Retinal pigment epithelial cell (primary cell): Measurements from ENCODE around the gene EFCAB11.

Experiments
- DNase-seq: peaks from one replicate; pipeline ENCODE4 v3.0.0-alpha.2; 2010; ENCODE audit warnings: low read depth
- H3K4me3 ChIP-seq: 2 replicates; pipeline ENCODE4 v1.5.1; 2011; ENCODE audit warnings: mild to moderate bottlenecking, low read length, control low read depth, moderate library complexity
- TF ChIP-seq, protein P1 (sequence below): conservative IDR thresholded peaks from 2 replicates; pipeline ENCODE4 v1.5.1; 2011; ENCODE audit warnings: low read depth, low read length, control low read depth, inconsistent platforms

Gene EFCAB11

DNA sequence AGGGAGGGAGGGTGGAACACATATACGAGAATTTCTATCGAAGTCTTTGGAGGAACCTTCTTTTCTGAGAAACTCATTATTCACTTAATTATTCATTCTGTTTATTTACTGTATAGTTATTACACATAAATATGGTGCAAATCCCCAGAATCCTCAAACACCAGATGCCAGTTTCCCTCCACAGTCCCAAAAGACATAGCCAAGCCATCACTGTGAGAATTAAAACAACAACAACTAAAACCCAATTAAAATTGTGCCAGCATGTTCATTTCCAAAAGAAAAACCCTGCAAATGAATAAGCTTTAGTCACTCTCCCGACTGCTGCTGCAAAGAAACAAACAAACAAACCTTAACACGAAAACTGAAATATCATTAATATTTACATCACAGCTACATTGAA is 173.5 kb downstream of the EFCAB11 start:
- DNase-seq: no peak
- TF ChIP-seq, protein P1, sequence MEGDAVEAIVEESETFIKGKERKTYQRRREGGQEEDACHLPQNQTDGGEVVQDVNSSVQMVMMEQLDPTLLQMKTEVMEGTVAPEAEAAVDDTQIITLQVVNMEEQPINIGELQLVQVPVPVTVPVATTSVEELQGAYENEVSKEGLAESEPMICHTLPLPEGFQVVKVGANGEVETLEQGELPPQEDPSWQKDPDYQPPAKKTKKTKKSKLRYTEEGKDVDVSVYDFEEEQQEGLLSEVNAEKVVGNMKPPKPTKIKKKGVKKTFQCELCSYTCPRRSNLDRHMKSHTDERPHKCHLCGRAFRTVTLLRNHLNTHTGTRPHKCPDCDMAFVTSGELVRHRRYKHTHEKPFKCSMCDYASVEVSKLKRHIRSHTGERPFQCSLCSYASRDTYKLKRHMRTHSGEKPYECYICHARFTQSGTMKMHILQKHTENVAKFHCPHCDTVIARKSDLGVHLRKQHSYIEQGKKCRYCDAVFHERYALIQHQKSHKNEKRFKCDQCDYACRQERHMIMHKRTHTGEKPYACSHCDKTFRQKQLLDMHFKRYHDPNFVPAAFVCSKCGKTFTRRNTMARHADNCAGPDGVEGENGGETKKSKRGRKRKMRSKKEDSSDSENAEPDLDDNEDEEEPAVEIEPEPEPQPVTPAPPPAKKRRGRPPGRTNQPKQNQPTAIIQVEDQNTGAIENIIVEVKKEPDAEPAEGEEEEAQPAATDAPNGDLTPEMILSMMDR: no peak
- no peak overlapping the region for H3K4me3 ChIP-seq

DNA sequence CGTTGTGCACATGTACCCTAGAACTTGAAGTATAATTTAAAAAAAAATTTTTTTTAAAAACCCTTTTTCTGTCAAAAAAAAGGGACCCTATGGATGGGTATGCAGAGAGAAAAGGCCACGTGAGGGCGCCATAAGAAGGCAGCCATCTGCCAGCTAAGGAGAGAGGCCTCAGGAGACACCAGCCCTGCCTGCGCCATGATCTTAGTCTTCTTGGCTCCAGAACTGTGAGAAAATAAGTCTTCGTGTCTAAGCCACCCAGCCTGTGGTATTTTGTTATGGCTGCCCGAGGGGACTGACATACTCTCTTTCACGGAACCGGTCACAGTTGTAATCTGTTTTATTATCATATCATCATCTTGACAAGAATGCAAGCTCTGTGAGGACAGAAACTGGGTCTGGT is 174.8 kb downstream of the EFCAB11 start:
- DNase-seq: no peak
- TF ChIP-seq, protein P1: no peak

DNA sequence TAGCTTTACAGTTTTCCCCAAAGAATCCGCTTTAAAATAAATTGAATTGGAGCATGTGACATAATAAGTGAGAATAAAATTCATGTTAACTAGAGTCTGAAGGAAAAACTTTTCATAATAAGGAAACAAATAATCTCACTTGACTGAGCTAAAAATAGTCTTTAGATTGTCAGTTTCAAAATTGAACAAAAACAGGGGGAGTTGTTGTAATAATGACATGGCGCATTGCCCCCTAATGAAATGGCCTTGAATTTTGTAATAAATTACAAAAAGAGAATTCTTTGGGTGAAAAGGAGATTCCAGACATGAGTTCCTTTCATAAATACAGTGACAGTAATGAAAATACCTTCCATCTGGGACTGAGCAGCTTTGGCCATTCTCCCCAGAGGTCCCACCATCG is 178.6 kb downstream of the EFCAB11 start:
- TF ChIP-seq, protein P1: no peak
- H3K4me3 ChIP-seq: no peak overlapping the region
- DNase-seq: no peak

More for the DNA sequence above, 174.8 kb downstream of the EFCAB11 start:
- H3K4me3 ChIP-seq: no peak overlapping the region

DNA sequence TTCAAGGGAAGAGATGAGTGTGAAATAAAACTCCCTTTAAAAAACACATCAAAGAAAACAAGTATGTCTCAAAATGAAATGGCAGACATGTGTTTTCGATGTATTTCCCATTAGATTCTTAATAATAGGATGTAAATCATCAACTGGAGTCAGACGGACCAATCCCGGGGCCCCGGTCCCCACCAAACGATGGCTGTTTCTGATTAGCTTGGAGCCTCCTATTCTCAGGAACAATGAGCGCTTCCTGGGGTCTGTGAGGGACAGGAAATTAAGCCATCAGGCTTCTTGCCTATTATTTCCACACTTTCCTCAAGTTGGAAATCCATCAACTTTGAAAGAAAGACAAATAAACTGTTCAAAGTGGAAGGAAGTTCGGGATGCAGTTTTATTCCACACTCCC is 179.4 kb downstream of the EFCAB11 start:
- no peak for DNase-seq
- TF ChIP-seq, protein P1: no peak
- no peak overlapping the region for H3K4me3 ChIP-seq

DNA sequence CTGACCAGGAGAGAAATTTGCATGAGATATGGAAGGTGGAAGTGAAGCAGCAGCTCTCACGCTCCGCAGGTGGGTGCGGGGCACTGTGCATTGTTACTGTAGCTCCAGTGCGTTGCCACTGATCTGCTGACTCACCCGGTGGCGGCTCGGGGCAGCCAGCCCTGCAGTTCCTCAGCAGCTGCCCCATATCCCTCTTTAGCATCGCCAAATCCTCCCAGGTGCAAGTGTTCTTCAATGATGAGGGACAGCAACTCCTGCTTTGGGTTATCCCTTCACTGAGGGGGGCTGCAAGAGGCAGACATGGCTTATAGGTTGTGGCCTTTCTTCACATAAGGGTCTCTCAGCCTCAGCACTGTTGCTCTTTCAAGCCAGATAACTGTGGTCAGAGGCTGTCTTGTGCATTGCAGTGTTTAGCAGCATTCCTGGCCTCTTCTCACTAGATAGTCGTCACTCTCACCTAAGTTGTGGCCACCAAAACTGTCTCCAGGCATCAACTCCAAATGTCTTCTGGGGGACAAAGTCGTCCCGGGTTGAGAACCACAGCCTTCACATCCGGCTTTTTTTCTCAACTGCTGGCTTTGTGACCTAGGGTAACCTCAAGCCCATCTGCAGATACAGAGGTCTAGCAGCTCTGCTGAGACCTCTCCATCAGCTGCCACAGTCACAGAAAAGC is 180.8 kb downstream of the EFCAB11 start:
- TF ChIP-seq, protein P1: no peak
- no peak overlapping the region for H3K4me3 ChIP-seq
- DNase-seq: no peak

DNA sequence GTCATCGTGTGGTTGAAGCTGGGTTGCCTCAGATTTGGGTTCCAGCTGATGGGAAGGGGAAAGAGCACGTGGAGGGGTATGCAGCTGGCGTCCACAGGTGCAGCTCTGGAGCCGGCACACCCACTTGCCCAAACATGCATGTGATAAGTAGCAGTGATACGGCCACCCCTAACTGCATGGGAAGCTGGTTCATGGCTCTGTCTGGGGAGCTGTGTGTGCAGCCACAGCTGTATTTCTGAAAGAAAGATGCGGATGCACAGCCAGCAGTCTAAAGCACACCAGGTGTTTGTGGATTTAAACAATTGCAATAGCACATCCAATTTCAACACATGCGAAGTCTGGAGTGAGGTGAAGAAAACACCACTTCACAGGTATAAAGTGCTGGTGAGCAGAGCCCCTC is 181.4 kb downstream of the EFCAB11 start:
- no peak for DNase-seq
- TF ChIP-seq, protein P1: no peak
- no peak overlapping the region for H3K4me3 ChIP-seq

DNA sequence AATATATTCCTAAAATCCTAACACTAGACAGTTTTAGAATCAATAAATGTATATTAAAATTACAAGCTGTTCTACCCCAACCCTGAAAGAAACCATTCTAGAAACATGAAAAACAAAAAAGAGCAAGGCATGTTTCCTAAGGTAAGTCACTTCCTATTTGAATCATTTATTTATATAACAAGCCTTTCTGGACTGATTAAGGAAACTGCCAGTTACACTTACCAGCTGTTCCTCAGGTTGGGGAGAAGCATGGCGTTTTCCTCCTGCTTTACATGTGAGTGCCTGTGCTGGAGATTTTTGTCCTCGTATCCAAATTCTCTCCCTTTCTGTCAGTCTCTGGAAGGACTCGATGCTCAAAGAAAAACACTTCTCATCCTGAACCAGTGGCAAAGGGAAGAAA is 183.3 kb downstream of the EFCAB11 start:
- no peak overlapping the region for H3K4me3 ChIP-seq
- DNase-seq: no peak
- TF ChIP-seq, protein P1: no peak
